H54 (cell line): ENCODE results near the gene WDR33.

ENCODE experiments used
- DNase-seq: peaks from one replicate; pipeline ENCODE4 v3.0.0; 2011; ENCODE audit warnings: low spot score, mixed read lengths; ENCODE audit not compliant: insufficient read length
- FAIRE-seq: peaks from 3 replicates; lab custom pipeline; 2011; peaks lifted over from hg19 to GRCh38; lab: Jason Lieb, UNC
- POLR2A ChIP-seq: IDR thresholded peaks from 2 replicates; pipeline ENCODE4 v1.6.1; 2011; ENCODE audit warnings: low read depth, mild to moderate bottlenecking, low read length

WDR33 gene

DNA sequence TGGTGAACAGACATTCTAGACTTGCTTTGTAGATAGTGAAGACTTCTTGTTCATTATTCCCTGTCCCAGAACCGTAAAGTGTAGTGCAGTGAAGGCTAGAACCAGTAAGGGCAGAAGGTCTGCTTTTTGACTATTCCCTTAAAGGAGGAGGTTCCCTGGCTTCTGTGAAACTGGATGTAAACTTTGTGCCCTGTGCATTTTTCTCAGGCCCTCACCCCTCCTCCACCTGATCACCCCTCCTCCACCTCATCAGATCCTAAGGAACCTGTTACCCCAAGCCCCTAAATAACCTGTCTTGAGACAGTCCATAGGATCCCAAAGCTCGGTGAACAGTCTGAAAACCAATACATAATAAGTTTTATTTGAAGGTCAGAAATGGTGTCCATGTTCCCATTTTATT is 75.9 kb downstream of the WDR33 start:
- TF ChIP-seq POLR2A = no peak

DNA sequence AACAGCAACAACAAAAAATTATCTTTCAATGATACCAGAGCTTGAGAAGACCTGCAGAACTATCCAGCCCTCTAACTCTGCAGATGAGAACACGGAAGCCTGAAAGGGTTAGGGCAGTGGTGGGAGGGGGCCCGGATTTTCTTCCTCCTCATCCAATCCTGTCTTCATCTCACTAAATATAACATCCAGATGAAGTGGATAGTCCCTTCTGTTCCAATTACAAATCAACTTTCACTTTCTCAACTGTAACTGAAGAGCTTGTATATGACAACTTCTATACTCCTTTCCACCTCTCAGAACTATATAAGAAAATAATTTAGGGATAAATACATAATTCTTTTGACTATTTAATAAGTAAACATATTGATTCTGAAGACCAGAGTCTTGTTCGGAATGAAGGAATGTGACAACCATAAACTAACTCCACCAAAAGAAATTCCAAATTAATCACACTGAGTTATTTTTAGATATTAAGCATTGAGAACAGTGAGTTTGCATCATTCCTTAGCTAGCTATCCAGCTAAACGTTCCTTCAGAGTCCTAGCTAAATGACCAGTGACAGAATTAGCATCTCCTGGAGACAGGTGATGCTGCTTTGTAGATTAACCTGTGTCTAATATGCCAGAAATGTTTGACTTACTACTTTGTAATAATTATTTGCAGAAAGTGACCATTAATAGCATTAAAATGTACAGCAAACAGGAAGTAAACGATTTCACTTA is 77.0 kb downstream of the WDR33 start:
- TF ChIP-seq POLR2A = no peak
- FAIRE-seq = no peak
- no peak for DNase-seq

More for the DNA sequence above, 75.9 kb downstream of the WDR33 start:
- DNase-seq (no peak), FAIRE-seq (no peak)

DNA sequence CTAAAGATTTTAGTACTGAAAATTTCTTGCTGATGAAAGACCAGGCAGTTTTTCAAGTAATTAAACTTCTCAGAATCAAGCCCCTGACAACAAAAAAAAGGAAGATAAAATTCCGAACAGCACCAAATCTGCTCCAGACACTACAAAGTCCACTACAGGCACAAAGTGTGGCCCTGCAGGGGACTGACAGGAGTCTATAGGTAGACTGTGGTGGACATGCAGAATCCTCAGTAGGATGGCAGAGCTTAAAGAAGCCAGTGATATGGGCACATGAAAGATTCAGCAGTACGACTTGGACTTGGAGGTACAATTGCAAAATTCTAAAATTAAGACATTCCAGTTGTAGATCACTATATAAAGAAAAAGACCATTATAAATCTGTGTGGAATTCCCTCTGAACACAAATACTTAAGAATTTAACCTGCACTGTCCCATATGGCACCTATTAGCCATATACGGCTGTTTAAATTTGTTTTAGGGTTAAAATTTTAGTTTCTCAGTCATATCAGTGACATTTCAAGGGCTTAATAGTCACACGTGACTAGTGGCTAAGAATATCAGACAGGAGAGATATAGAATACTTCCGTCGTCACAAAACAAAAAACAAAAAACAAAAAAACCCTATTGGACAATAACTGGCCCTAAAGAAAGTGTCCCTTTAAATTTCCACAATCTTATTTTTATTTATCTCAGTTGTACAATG is 77.7 kb downstream of the WDR33 start:
- no peak for DNase-seq
- FAIRE-seq = no peak

DNA sequence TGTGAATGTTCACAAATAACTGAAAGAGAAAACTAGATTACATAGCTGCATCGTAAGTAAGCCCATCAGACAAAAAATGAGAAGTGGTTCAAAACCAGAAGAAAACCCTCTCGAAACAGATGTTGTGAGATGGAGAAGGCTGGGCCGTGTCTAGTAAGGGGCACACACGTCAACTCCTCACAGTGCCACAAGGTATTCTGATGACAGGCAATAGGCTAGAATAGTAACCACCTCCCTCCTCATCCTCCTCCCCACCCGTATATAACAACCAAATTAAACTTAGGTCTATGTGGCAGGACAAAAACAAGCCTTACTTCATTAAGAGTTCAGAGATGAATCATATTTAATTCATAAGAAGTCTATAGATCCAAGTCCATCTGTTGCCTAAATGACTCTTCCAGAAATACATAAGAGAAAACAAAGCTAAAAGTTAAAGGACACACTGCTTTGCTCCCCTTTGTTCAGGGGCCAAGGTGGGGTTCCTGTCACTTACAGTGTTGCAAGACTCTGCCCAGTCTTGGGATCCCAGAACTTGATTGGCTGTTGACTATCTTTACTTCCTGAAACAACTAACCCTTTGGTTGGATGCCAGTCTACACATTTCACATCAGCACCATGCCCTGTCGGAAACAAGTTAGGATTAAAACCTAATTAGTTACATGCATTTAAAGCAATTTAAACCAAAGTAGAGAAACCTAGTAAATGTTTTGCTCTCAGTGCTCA is 84.7 kb downstream of the WDR33 start:
- TF ChIP-seq POLR2A = no peak
- FAIRE-seq (peak; percentile 36), DNase-seq (no peak)

More for the DNA sequence above, 77.7 kb downstream of the WDR33 start:
- TF ChIP-seq POLR2A = no peak

DNA sequence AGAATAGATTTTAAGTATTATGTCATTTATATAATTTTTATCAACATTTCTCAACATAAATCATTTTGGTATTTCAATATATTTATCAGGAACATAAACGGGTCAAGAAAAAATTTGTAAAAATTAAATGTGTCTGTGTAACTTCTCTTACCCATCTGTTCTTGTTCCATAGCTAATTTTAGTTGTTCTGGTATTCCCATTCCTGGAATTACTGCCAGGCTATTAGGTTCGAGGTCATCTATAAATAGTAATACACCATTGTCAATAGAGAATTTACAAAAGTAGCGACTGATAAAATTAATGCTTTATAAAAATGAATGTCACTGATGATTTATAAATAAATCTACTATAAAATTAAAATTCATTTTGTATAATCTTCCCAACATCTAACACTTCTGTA is 88.2 kb downstream of the WDR33 start:
- DNase-seq = no peak

DNA sequence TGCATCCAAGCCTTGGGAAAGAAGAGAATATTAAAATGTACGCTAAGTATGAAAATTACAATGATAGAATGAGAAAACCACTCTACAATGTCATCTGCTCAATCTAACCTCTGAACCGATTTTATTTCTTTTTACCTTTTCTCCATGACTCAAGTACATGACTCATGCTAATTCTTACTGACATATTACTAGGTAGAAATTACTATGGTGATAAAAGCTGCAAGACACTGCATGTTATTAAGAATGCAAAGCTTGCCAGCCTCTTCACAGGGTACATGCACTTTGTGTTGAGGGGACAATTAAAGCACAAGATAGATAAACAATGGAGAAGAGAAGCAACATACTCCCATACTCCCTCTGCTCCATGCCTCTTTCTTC is 89.0 kb downstream of the WDR33 start:
- TF ChIP-seq POLR2A = no peak
- FAIRE-seq = peak; percentile 55
- DNase-seq = no peak

More for the DNA sequence above, 88.2 kb downstream of the WDR33 start:
- TF ChIP-seq POLR2A = no peak
- no peak for FAIRE-seq

DNA sequence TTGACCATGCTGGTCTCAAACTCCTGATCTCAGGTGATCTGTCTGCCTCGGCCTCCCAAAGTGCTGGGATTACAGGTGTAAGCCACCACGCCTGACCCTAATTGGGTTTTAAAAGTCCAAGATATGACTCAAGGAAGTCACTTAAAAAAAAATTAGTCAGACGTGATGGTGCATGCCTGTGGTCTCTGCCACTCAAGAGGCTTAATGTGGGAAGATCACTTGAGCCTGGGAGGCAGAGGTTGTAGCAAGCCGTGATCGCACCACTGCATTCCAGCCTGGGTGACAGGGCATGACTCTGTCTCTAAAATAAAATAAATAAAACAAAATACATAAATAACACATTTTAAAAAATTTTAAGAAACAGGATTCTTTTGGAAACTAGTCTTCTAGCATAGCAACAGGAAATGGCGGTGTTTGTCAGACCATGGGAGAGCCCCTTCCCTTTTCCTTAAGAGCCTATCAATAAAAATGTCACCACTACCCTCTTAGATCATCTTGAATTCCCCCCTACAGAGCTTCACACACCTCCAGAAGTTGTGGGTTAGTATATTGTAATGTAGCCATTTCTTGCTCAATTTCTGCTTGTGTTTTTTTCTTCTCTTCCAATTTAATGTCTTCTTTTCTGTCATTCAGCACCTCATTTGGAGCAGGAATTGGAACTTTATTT is 89.5 kb downstream of the WDR33 start:
- FAIRE-seq = no peak
- no peak for DNase-seq
- TF ChIP-seq POLR2A = no peak

DNA sequence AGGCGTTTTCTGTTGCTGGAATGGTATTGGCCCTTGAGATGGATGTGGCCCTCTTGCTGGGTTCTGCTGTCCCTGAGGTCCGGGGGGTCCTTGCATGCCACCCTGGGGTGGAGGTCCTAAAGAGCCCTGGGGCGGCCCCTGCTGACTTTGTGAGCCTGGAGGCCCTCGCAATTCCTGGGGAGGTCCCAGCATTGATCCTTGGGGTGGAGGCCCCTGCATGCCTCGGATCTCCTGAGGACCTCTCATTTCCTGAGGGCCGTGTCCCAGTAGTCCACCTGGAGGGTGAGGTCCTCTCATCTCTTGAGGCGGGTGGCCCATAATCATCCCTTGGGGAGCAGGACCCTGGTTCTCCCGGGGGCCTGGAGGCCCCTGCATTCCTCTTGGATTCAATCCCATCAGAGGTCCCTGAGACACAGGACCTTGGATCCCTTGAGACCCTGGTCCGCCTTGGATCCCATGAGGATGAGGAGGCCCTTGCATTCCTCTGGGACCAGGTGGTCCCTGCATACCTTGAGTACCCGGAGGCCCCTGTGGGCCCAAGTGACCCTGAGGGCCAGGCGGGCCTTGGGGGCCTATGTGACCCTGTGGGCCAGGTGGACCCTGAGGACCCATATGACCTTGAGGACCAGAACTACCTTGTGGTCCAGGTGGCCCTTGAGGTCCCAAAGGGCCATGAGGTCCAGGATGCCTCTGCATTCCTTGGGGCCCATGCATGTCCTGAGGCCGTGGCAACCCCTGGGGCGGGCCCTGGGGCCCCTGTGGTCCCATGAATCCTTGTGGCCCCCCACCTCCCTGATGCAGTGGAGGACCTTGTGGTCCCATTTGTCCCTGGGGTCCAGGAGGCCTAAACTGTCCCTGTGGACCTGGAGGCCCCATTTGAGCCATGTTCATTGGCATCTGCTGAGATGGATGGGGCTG is 91.4 kb downstream of the WDR33 start:
- TF ChIP-seq POLR2A = no peak
- FAIRE-seq = no peak

DNA sequence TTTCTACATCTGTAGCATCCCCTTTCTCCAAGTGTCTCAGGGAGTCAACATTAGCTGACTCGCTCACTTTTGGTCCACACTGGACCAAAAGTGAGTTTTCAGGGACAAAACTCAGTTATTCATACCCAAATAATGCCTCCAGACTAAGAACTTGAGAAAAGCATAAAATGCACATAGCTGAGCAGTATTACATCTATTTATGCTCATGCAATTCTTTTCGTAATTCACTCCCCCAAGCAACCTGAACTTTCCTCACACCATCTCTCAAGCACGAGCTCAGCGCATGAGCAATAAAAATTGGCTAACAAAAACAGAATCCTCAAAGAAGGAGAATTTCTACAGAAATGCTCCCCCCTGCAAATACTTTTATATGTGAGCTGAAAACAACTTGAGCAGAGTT is 92.7 kb downstream of the WDR33 start:
- TF ChIP-seq POLR2A = no peak
- FAIRE-seq (no peak), DNase-seq (no peak)

More for the DNA sequence above, 91.4 kb downstream of the WDR33 start:
- DNase-seq = no peak

DNA sequence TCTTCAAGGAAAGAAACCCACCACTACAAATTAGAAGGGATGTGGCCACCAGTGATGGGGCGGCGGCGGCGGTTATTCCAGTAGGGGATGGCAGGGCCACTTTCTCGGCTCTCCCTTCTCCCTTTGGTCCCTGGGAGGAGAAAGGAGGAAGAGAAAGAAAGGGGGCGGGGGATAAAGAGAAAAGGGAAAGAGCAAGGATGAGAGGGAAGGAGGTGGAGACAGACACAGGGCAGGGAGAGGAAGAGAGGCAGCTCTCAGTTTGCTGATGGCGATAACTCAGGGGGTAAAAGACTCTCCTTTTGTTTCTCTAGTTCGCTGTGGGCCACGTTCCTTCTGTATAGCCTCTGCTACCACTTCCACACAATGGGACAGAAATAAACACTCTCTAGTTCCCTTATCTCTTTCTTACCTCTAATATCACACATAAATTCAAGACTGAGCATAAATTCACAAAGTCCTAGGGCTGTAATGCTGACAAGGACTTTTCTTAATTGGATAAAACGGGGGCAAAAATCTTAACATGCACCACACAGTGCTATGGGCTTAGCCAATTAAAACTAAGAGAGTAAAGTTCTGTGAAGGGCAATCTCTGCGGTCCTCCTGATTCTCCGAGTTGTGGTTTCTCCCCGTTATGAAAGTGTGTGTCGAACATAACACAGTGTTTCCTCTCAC is 95.1 kb downstream of the WDR33 start:
- TF ChIP-seq POLR2A = no peak

DNA sequence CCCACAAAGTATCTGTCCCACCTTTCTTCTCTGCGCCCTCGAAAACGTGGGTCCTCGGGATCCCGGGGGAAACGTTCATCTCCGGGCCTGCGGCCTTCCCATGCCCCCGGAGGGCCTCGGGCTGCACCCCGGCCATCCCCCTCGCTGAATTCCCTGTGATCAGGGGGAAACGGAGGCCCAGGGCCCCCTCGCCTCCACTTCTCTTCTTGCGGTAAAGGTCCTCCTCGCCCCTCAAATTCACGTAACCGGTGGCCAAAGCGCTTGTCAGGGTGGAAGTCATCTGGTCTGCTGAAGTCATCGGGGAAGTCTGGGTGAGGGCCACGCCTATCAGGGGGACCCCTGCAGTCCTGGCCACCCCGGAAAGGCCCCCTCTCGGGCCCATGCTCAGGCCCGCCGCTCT is 97.4 kb downstream of the WDR33 start:
- FAIRE-seq (no peak), DNase-seq (no peak)
- no peak for TF ChIP-seq POLR2A

More for the DNA sequence above, 95.1 kb downstream of the WDR33 start:
- DNase-seq = no peak
- FAIRE-seq = no peak

DNA sequence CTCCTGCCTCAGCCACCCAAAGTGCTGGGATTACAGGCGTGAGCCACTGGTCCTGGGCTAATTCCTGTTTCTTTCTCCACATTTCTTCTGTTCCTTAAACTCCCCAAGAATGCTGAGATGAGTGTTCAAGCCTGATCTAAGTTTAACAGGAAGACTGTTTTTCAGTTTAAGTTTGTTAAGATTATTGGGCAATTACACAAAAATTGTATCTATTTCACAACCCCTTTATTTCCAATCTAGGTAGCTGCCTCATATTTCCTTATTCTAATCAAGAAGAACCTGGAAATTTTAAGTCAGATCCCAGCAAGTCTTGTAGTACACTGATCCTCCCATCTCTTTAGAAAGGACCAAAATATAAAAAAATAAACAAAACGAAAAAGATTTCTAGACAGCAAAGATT is 98.0 kb downstream of the WDR33 start:
- DNase-seq = no peak
- no peak for TF ChIP-seq POLR2A
- FAIRE-seq = no peak
